Right lobe of liver (tissue), 6 donors: ENCODE results near the gene HEXD. TPM values are rescaled to one million over a fixed set of nuclear protein-coding genes. Genes with fewer than 3 reads are reported as not detected.

ENCODE experiments used
- ATAC-seq, 4 donors: fragments of 200-7000 bp; cut with Tn5 transposase; one replicate each; pipeline ENCODE4 v1.9.1; 2020; ENCODE audit warnings: mild to moderate bottlenecking in 4 of 4, moderate library complexity in 4 of 4
- DNase-seq, 3 donors: peaks; one replicate each; pipeline ENCODE4 v3.0.0-alpha.2; 2020
- H3K27ac ChIP-seq, 3 donors: fragments of 200-600 bp; one replicate each; pipeline ENCODE4 v1.8.0; 2022
- H3K27me3 ChIP-seq, 2 donors: fragments of 200-600 bp; one replicate each; pipeline ENCODE4 v1.8.0; 2022
- H3K36me3 ChIP-seq, 4 donors: fragments of 200-600 bp; sonication (generic) in 1 of 4; one replicate each; pipeline versions ENCODE4 v1.5.1 to v1.8.0; 2017 to 2022; ENCODE audit warnings: control low read depth in 1 of 4
- H3K4me1 ChIP-seq, 4 donors: fragments of 200-600 bp; sonication (generic) in 1 of 4; one replicate each; pipeline versions ENCODE4 v1.5.1 to v1.8.0; 2017 to 2022; ENCODE audit warnings: control low read depth in 1 of 4
- H3K4me3 ChIP-seq, 3 donors: fragments of 200-600 bp; one replicate each; pipeline ENCODE4 v1.8.0; 2022
- H3K9me3 ChIP-seq, 4 donors: fragments of 200-600 bp; sonication (generic) in 1 of 4; one replicate each; pipeline versions ENCODE4 v1.5.1 to v1.8.0; 2017 to 2022; ENCODE audit warnings: control low read depth in 1 of 4
- POLR2A ChIP-seq: fragments of 450-650 bp; IDR thresholded peaks from one replicate; pipeline ENCODE4 v1.6.1; 2017; ENCODE audit warnings: antibody characterized with exemption, mild to moderate bottlenecking
- WGBS: methylation state at CpG from one replicate; pipeline ENCODE4 v1.1.6; 2018; ENCODE audit warnings: low coverage, low lambda C conversion rate; ENCODE audit not compliant: insufficient coverage; ENCODE audit errors: missing lambda C conversion rate; 5-methylcytosine and 5-hydroxymethylcytosine counted together
- intact Hi-C, 2 donors: fragments of 100-400 bp; cut with DNase I; formaldehyde crosslinking; loops; one replicate each; pipeline versions ENCODE4 v1.11.2 to v1.14.1; 2022
- total RNA-seq, 6 experiments: library from RNA; depleted of rRNA in 2 of 6; stranded (reverse); fragments of >200 nt in 2 of 6; fragmentation: NEBNext Ultra II Directional in 3 of 6; extraction: Animal tissue kit (Norgen Biotek cat#: 25700) in 3 of 6; gene quantifications; one replicate each; pipeline versions ENCODE4 v1.1.0 to v1.2.4, GENCODE V29; 2016 to 2023
- TF ChIP-seq, protein P1 (sequence below), 4 donors: fragments of 200-600 bp in 3 of 4; fragments of 450-650 bp in 1 of 4; IDR thresholded peaks; one replicate each; pipeline versions ENCODE4 v1.5.1 to v1.8.0; 2016 to 2022; ENCODE audit warnings: antibody characterized with exemption in 4 of 4, mild to moderate bottlenecking in 2 of 4
- donor health status: DM: no; HTN: yes; CAD: no.
- donor health status: DM: no; HTN: no; CAD: no.
- donor health status: DM: no; HTN: no; CAD: no.
- donor health status: DM: no; HTN: yes; CAD: no.
- donor health status: DM: no; HTN: yes; CAD: no.

The HEXD gene
- total RNA-seq, 6 experiments from 2014 or later, result 9.6 to 30.4 (median 20.2) TPM

GRCh38 chr17:82443465-82444283 is 25.5 kb downstream of the HEXD start:
- Histone ChIP-seq H3K9me3 (no peaks in the 10 kb centered on the region), H3K27me3 (no peaks in the 10 kb centered on the region), H3K4me3 (peak overlapping the region in 1 of 3 donors; percentile 18), H3K27ac (peak overlapping the region in 1 of 3 donors; percentile 8), H3K4me1 (peaks cover 0 to 30% (median 14%) of the 10 kb centered on the region in 4 donors), H3K36me3 (peaks cover 0 to 2% (median 0%) of the 10 kb centered on the region in 4 donors)
- peak; percentile 86 to 94 (median 89) for DNase-seq
- intact Hi-C loops, result no loop called here
- peak; percentile 50 to 72 (median 66) for ATAC-seq
- TF ChIP-seq, protein P1, sequence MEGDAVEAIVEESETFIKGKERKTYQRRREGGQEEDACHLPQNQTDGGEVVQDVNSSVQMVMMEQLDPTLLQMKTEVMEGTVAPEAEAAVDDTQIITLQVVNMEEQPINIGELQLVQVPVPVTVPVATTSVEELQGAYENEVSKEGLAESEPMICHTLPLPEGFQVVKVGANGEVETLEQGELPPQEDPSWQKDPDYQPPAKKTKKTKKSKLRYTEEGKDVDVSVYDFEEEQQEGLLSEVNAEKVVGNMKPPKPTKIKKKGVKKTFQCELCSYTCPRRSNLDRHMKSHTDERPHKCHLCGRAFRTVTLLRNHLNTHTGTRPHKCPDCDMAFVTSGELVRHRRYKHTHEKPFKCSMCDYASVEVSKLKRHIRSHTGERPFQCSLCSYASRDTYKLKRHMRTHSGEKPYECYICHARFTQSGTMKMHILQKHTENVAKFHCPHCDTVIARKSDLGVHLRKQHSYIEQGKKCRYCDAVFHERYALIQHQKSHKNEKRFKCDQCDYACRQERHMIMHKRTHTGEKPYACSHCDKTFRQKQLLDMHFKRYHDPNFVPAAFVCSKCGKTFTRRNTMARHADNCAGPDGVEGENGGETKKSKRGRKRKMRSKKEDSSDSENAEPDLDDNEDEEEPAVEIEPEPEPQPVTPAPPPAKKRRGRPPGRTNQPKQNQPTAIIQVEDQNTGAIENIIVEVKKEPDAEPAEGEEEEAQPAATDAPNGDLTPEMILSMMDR (IDR thresholded peaks at IDR 0.05), result no peak
- TF ChIP-seq POLR2A, result no peak
- WGBS, result 5% methylated on average over 4 of the region's 40 CpGs

DNA sequence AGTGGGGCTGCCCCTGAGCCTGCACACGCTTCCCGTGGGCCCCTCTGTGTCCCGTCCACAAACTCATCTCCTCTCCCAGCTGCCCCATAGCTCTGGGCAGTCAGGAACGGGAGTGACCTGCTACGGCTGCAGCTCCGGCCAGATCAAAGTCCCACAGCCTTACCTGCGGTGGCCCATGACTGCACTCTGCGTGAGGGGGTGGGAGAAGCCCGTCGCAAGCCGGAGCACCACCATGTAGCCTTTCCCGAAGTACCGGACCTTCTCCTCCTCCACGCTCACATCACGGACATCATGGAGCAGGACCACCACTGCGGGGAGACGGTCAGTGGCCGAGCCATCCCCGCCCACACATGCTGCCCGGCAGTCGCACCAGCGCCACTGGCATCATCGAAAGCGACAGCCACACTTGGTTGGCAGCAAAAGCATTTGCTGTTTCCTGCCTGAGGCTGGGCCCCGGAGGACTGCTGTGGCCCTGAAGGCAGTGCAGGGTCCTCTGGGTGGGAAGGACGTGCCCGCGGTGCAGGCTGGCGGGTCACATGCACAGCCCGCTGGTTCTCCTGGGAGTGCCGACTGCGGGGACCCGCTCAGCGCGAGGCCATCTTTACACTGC is 26.2 kb downstream of the HEXD start:
- peak overlapping the region in 1 of 3 donors; percentile 18 for H3K4me3 ChIP-seq
- H3K9me3 ChIP-seq, result no peaks in the 10 kb centered on the region
- H3K36me3 ChIP-seq, result peaks cover 0 to 2% (median 0%) of the 10 kb centered on the region in 4 donors
- H3K27me3 ChIP-seq, result no peaks in the 10 kb centered on the region
- ATAC-seq (peak in 3 of 4 donors; percentile 7 to 63 (median 39)), DNase-seq (peak in 2 of 3 donors; percentile 49 to 68)
- intact Hi-C loops, result no loop called here
- TF ChIP-seq, protein P1 (IDR thresholded peaks at IDR 0.05), result no peak
- TF ChIP-seq POLR2A, result no peak
- peak overlapping the region in 1 of 3 donors; percentile 8 for H3K27ac ChIP-seq
- WGBS, result 51% methylated on average over 11 of the region's 35 CpGs
- H3K4me1 ChIP-seq, result peaks cover 0 to 32% (median 14%) of the 10 kb centered on the region in 4 donors

DNA sequence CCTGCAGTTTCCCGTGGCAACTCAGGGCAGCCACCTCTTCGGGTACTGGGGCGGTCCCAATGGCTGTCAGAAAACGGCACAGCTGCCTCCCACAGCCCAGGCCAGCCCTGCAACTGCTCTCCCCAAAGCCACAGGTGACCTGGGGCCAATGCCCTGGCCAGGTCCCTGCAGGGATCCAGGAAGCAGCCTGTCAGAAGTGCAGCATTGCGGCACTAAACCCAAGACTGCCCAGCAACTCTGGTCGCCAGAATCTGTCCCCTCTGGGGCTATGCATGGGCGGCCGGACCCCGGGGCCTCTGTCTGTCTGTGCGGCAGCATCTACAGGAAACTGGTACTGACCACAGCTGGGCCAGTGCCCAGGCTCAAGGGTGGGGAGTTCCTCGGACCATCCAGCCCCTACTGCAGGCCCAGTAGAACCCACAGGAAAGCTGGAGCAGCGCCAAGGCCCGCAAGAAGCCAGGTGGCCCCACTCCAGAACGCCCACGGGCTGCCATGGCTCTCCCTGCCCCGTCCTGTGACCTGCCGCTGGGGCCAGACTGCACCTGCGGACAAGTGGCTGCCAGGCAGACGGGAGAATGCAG is 26.9 kb downstream of the HEXD start:
- Histone ChIP-seq H3K27ac (peak overlapping the region in 1 of 3 donors; percentile 31), H3K4me1 (peaks cover 0 to 39% (median 14%) of the 10 kb centered on the region in 4 donors), H3K27me3 (no peaks in the 10 kb centered on the region), H3K4me3 (peak overlapping the region in 1 of 3 donors; percentile 18), H3K9me3 (no peaks in the 10 kb centered on the region), H3K36me3 (peaks cover 0 to 2% (median 0%) of the 10 kb centered on the region in 4 donors)
- TF ChIP-seq POLR2A, result peak; percentile 12
- TF ChIP-seq, protein P1 (IDR thresholded peaks at IDR 0.05), result no peak
- ATAC-seq (peak; percentile 56 to 66 (median 58)), DNase-seq (peak; percentile 64 to 80 (median 67))
- intact Hi-C loops, result no loop called here
- no CpG with 5 or more reads among the region's 19 CpGs for WGBS

GRCh38 chr17:82445542-82445941 is 27.4 kb downstream of the HEXD start:
- Histone ChIP-seq H3K36me3 (peaks cover 0 to 2% (median 0%) of the 10 kb centered on the region in 4 donors), H3K4me3 (peak overlapping the region in 1 of 3 donors; percentile 11), H3K4me1 (peaks cover 0 to 41% (median 14%) of the 10 kb centered on the region in 4 donors), H3K27ac (peak overlapping the region in 2 of 3 donors; percentile 10 to 31), H3K9me3 (no peaks in the 10 kb centered on the region), H3K27me3 (no peaks in the 10 kb centered on the region)
- intact Hi-C loops, result no loop called here
- ATAC-seq (no peak), DNase-seq (no peak)
- no CpG with 5 or more reads among the region's 13 CpGs for WGBS
- TF ChIP-seq POLR2A, result no peak
- TF ChIP-seq, protein P1 (IDR thresholded peaks at IDR 0.05), result no peak
